Kidney epithelial cell (primary cell): ENCODE measurements around the gene COL4A4. TPM values are rescaled to one million over a fixed set of nuclear protein-coding genes. Genes with fewer than 3 reads are reported as not detected.
A peak's percentile ranks its signal among the peaks of the same experiment; 100 is the strongest.

Experiments
- DNase-seq: peaks from one replicate; pipeline ENCODE4 v3.0.0-alpha.2; 2010; ENCODE audit warnings: low read depth
- H3K27me3 ChIP-seq: 2 replicates; pipeline ENCODE4 v1.6.0; 2011; ENCODE audit warnings: low read length; ENCODE audit not compliant: control insufficient read depth, insufficient read depth
- H3K36me3 ChIP-seq: 2 replicates; pipeline ENCODE4 v1.5.1; 2011; ENCODE audit warnings: low read length; ENCODE audit not compliant: control insufficient read depth, insufficient read depth
- H3K4me3 ChIP-seq: 2 replicates; pipeline ENCODE4 v1.5.1; 2011; ENCODE audit warnings: low read depth, mild to moderate bottlenecking, control low read depth, low read length
- total RNA-seq: library from RNA; depleted of rRNA; stranded (reverse); fragments of >200 nt; gene quantifications from 2 replicates; pipeline ENCODE4 v1.2.3, GENCODE V29; 2015
- TF ChIP-seq, protein P1 (sequence below): IDR thresholded peaks from 2 replicates; pipeline ENCODE4 v1.5.1; 2011; ENCODE audit warnings: mild to moderate bottlenecking, moderate library complexity, low read length, control low read depth, inconsistent platforms; ENCODE audit not compliant: insufficient read depth, poor library complexity, severe bottlenecking

Gene COL4A4
- total RNA-seq, 1 donor from 2014 or later = 3.4 TPM

DNA sequence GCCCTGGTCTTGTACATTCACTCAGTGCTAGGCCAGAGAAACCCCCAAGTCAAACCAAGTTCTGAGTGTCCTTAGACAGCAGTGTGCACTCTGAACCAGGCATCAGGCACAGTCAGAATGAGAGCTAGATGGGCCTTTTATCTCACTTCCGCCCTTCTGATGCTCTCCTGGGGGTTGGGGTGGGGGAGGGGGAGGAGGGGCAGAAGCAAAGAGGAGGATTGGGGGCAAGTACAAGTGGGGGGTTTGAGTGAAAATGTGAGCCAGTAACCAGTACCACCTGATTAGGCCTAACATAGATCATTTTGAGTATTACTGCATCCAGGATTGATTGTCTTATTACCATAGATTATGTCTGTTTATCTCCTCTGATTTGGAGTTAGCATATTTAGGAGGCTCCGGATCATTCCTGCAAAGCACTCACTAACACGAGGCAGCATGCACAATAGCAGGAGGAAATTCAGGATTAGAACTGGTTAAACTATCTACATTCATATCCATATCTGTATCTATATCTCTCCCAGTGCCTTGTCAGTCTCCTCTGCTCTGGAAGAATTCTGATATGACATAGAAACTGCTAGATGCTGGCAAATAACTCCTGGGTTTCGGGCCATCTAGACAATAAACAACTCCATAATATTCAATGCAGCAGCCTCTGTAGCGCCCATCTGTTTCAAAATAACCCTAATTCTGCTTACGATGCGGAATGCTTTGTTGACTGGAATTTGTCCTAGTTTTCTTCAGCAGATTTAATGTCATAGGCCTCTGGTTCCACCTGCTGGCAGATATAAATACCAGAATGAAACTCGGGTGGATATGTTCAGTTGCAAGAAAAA lies 179.0 kb downstream of the COL4A4 start:
- no peaks in the 10 kb centered on the region for H3K36me3 ChIP-seq
- no peak overlapping the region for H3K4me3 ChIP-seq
- DNase-seq = peak; percentile 12
- H3K27me3 ChIP-seq = no peaks in the 10 kb centered on the region
- TF ChIP-seq, protein P1, sequence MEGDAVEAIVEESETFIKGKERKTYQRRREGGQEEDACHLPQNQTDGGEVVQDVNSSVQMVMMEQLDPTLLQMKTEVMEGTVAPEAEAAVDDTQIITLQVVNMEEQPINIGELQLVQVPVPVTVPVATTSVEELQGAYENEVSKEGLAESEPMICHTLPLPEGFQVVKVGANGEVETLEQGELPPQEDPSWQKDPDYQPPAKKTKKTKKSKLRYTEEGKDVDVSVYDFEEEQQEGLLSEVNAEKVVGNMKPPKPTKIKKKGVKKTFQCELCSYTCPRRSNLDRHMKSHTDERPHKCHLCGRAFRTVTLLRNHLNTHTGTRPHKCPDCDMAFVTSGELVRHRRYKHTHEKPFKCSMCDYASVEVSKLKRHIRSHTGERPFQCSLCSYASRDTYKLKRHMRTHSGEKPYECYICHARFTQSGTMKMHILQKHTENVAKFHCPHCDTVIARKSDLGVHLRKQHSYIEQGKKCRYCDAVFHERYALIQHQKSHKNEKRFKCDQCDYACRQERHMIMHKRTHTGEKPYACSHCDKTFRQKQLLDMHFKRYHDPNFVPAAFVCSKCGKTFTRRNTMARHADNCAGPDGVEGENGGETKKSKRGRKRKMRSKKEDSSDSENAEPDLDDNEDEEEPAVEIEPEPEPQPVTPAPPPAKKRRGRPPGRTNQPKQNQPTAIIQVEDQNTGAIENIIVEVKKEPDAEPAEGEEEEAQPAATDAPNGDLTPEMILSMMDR = peak; percentile 51

DNA sequence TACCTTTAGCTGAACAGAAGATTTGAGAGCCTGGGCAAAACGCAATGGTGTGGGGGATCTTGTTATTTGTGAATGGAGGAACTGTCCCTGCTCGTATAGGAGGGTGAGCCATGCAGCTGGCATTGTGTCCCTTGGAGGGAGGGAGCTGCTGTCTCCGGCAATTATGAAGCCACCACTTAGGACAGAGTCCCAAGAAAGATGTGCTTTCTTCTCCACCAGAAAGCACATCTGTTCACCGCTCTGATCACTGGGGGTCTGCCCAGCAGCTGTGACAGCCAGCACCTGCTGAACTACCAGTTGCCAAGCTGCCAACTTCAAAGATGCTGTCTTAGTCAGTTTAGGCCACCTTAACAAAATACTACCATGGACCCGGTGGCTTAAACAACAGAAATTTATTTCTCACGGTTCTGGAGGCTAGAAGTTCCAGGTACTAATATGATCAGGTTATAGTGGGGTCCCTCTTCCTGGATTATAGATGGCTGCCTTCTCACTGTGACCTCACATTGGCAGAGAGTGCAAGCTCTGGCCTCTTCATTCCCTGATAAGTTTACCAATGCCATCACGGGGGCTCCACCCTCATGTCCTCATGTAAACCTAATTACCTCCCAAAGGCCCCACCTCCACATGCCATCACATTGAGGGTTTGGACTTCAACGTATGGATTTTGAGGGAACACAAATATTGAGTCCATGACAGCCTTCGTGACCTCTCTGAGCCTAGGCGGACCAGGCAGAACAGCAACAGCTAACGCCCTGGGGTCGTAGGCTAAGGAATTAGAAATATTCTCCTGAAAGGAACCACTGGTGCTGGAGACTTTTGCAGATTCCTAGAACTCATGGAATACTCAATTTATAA lies 179.9 kb downstream of the COL4A4 start:
- Histone ChIP-seq H3K4me3 (no peak overlapping the region), H3K27me3 (no peaks in the 10 kb centered on the region), H3K36me3 (no peaks in the 10 kb centered on the region)
- TF ChIP-seq, protein P1 = no peak
- no peak for DNase-seq

DNA sequence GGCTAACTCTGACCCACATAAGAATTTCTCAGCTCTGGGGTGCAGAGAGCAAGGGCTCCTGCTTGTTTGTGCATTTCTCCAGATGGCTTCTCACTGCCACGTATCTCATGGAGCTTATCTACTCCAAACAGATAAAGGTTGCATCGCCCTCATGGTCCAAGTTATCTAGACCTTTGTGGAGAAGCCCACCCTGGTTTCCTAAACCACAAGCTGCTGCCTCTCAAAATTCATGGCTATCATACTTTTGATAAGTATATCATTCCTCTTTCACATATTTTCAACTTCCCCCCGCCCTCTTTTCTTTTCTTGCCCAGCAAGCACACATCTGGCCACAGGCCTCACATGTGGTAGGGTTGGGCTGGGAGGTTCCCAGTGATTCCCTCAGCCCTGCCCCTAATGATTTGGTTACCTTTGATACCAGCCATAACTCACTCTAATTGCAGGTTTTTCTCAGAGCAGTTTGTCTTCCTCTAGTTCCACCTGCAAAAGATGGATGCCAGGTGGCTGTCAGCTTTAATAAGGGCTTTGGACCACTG lies 182.1 kb downstream of the COL4A4 start:
- TF ChIP-seq, protein P1 = no peak
- Histone ChIP-seq H3K27me3 (no peaks in the 10 kb centered on the region), H3K4me3 (no peak overlapping the region), H3K36me3 (no peaks in the 10 kb centered on the region)
- DNase-seq = no peak

DNA sequence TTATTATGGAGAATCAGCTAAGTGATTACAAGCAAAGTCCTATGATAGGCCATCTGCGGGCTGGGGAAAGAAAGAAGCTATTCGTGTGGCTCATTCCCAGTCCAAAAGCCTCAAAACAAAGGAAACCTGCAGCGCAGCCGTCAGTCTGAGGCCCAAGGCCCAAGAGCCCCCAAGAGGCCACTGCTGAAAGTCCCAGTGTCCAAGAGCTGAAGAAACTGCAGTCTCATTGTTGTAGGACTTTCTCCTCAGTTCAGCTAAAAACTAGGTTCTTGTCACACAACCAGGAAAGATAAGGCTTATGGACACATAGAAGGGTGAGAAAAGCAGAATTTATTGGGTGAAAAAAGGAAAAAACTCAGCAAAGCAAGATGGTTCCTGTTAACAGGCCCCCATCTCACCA lies 185.0 kb downstream of the COL4A4 start:
- H3K36me3 ChIP-seq = no peaks in the 10 kb centered on the region
- H3K4me3 ChIP-seq = no peak overlapping the region
- DNase-seq = no peak
- H3K27me3 ChIP-seq = no peaks in the 10 kb centered on the region
- TF ChIP-seq, protein P1 = no peak

DNA sequence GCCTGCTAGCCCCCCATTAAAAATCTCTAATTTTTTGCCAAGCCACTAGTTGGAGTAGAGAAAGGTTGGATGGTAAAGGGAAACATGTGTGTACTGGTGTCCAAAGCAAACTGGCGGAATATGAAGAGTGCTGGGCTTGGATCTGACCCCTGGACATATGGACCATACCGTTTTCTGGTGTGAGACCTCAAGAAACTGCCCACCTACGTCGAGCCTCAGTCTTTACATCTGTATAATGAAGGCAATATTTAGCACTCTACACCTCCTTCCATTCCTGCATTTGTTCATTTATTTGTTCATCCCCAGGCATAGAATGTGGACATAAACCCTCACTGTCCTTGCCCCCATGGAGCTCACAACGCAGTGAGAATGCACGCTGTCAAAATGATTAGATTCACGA lies 185.7 kb downstream of the COL4A4 start:
- Histone ChIP-seq H3K4me3 (no peak overlapping the region), H3K36me3 (no peaks in the 10 kb centered on the region), H3K27me3 (no peaks in the 10 kb centered on the region)
- DNase-seq = no peak
- TF ChIP-seq, protein P1 = no peak
